HG03558 (cell line): ENCODE measurements around the gene DTX1.
"Not testable (repeated sequence)": the region's sequence is repeated elsewhere in the genome, so short reads cannot be mapped to it uniquely, and the experiment has no call there.

Experiments used
- ATAC-seq: cut with Tn5 transposase; IDR thresholded peaks from one replicate; pipeline ENCODE4 v1.9.1; 2021; ENCODE audit warnings: moderate number of reproducible peaks; ENCODE audit not compliant: unreplicated experiment; ENCODE audit errors: extremely low read depth

DTX1 gene

GRCh38 chr12:113111247-113111646 lies 54.7 kb downstream of the DTX1 start:
- no peak for ATAC-seq

- ATAC-seq: no peak
Measured at GRCh38 chr12:113112043-113112899, 55.7 kb downstream of the DTX1 start.

GRCh38 chr12:113113397-113113796 lies 56.9 kb downstream of the DTX1 start:
- no peak for ATAC-seq

DNA sequence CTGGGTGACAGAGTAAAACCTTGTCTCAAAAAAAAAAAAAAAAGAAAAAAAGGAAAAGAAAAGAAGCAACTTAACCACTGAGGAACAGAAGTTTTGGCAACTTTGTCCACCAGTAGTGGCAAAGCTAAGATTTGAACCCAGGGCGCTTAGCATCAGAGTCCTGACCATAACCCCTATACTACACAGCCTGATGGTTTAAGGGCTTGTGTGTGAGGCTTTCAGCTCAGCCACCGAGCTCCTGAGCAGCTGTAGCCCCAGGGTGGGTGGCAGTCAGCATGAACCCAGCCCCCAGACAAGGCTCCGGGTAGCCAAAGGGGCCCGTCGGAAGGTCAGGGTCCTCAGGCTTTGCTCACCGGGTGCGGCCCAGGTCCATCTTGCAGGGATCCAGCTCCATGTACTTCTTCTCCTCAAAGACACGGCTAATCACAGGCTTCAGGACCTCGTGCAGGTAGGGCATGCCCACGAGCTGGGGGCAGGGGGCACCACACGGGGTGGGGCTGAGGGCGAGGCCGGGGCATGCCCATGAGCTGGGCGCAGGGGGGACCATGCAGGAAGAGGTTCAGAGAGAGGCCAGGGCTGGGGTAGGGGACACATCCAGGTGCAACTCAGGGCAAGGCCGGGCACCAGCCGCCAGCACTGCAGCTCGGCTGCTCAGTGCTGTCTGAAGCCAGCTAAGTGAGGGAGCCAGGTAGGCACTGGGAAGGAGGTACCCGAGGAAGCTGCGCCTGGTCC lies 58.1 kb downstream of the DTX1 start:
- no peak for ATAC-seq

- ATAC-seq: no peak
Measured at GRCh38 chr12:113115455-113116126, 59.1 kb downstream of the DTX1 start.

- no peak for ATAC-seq
Measured at GRCh38 chr12:113116875-113117274, 60.3 kb downstream of the DTX1 start.

- ATAC-seq: not testable (repeated sequence)
Measured at GRCh38 chr12:113117684-113118083, 61.2 kb downstream of the DTX1 start.

- ATAC-seq: no peak
Measured at GRCh38 chr12:113118142-113118541, 61.6 kb downstream of the DTX1 start.

DNA sequence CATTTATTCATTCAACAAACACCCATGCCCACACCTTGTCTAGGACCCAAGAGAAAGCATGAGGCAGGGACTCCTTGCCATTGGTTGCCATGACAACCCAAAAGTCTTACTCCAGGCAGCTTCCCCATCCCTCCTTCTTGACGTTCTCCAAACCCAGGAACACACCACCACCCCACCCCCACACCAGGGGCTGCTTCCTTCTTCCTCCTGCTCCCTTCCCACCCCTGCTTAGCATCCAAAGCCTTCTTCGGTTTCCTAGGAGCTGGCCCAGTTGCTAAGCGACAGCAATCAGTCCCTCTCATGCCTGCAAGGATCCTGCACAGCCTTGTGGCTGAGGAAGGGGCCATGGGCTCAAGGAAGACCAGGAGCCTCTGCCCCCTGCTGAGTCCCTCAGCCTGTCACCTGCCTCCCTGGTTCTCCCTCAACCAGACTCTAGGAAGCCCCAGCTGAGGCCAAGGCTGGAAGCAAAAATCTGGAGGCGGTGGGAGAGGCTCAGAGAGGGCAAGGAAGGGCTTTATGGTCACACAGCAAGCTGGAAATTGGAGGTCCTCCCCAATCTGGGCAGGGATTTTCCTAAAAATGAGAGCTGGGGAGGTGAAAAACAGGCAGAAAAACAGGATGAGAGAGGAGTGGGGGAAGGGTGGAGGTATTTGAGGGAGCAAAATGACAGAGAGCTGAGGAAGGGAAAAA lies 63.6 kb downstream of the DTX1 start:
- no peak for ATAC-seq

- ATAC-seq: no peak
Measured at GRCh38 chr12:113120670-113121370, 64.3 kb downstream of the DTX1 start.

- ATAC-seq: no peak
Measured at GRCh38 chr12:113127791-113128199, 71.3 kb downstream of the DTX1 start.

DNA sequence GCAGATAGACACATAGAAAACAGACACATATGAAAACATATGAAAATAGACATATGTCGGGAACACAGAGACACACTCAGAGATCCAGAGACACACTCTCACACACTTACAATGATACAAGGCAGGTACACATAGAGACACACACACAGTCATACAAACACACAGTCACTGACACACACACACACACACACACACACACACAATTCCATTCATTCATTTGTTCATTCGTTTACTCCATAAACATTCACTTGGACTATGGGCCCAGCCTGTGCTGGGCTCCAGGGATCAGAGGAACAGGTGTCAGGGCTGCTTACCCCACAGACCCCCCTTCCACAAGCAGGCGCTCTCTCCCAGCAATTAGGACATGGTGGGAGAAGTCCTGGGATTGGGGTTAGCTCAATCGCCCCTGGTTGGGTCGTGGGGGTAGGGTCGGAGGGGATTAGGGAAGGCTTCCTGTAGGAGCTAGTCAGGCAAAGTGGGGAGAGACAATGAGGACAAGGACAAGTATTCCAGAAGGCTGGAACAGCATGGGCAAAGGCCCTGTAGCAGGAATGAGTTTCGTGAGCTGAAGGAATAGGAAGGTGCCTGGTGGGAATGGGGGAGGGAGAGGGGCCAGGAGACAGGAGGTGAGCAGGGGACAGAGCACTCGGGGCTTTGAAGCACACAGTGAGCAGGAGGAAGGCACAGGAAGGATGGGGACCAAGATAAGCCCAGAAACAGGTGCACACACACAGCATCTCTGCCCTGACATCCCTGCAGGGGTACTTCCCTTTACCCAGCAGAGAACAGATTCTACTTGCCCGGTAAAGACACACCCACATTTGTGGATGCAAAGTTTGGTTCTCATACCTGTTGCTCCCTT lies 72.5 kb downstream of the DTX1 start:
- ATAC-seq: no peak

DNA sequence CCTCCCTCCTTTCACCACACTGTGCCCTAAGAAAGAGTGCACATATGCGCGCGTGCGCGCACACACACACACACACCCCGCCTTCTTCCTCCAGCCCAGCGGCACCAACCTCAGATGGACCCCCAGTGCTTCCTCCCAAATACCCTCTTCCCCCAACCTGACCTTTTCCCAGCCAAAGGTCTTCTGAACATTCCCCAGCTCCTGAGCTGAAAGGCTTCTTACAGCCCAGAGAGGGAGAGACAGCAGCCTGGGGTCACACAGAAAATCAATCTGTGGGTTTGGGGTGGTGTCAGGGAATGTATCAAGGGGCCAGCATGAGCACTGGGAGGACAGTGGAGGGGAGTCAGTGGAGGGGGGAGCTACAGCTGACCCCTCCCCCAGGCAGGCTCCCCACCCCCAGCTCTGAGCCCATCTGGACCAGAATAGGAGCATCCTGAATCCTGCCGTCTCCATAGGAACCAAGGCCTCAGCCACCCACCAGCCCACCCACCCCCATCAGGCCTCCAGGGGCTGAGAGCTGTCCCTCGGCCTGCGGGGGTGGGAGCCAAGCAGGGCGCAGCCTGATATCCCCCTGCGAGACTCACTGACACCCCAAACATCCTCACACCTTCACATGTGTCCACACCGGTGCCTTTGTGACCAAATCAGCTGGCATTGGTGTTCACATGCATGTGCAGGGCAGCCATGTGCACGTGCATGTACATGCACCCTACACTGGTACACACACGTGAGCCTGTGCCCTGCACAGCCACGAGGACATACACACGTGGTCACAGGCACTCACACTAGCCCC lies 73.3 kb downstream of the DTX1 start:
- ATAC-seq: no peak

DNA sequence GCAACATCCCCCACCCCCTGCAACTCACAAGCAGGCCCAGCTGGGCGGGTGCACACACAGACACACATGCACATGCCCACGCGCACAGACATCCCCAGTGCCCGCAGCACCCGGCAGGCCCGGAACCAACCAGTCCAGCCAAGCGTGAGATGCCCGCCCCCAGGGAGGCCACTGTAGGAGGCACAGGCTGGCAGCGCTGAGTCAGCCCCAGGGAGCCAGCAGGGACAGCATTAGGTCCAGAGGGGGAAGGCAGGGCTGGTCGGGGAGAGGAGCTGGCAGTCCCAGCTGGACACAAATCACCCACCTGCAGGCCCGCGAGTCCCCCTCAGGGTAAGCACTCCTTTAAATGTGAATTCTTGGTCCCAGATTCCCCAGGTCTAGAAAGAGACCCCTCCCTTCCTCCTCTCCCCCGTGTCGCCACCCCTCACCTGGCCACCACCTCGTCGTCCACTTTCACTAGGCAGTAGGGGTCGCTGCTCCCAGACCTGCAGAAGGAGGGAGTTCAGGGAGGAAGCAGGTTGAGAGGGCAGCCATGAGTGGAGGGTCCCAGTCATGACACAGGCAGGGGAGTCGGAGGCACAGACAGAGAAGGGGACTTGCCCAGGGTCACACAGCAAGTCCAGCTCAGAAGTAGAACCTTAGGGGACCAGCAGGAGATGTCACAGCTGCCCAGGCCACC lies 74.1 kb downstream of the DTX1 start:
- ATAC-seq: no peak

- no peak for ATAC-seq
Measured at GRCh38 chr12:113131556-113131955, 75.0 kb downstream of the DTX1 start.

- no peak for ATAC-seq
Measured at GRCh38 chr12:113133036-113133435, 76.5 kb downstream of the DTX1 start.

DNA sequence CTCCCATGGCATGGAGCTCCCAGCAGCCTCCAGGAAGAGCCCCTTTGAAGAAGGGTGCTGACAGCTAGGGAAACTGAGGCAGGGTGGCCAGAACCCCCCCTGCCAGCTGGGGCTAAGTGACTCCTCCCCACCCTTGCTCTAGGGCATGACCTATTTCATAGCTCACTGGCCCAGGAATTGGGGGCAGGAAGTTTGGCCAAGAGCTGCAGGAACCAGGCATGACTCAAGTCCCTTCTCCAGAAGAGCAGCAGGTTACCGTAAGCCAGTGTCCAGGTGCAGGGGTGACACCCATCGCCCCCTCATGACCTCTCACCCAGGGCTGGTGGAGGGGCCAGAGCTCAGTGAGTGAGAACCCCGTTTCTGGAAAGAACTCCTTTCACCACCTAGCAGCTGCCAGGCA lies 77.1 kb downstream of the DTX1 start:
- no peak for ATAC-seq

GRCh38 chr12:113134071-113134470 lies 77.5 kb downstream of the DTX1 start:
- no peak for ATAC-seq
